Hepatocyte (in vitro differentiated cells): ENCODE measurements around the gene TRAPPC6A.

Experiments used
- EZH2 ChIP-seq: fragments of 200-600 bp; sonication (generic); IDR thresholded peaks from 2 replicates; pipeline ENCODE4 v1.6.1; 2016; ENCODE audit warnings: antibody characterized with exemption, mild to moderate bottlenecking, borderline replicate concordance
- TF ChIP-seq, protein P1 (sequence below): fragments of 200-600 bp; sonication (generic); IDR thresholded peaks from 2 replicates; pipeline ENCODE4 v1.5.1; 2016; ENCODE audit warnings: antibody characterized with exemption, mild to moderate bottlenecking; ENCODE audit not compliant: poor library complexity

DNA sequence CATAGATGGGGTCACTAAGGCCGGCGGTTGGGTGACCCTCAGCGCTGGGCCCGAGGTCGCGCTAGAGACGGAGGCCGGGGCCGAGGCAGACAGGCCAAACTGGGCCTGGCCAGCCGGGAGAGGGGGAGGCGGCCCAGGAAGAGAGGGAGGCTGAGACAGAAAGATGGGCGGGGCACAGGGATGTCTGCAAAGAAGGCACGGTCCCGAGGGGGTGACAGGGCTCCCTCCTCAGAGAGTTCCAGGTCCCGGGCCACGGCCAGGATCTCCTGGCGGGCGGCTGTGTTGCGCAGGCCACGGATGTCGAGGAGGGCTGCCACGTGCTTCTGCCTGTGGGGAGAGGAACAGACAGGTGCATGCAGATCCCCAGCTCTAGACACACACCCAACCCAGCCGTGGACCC lies 35.0 kb upstream of the TRAPPC6A start:
- TF ChIP-seq, protein P1, sequence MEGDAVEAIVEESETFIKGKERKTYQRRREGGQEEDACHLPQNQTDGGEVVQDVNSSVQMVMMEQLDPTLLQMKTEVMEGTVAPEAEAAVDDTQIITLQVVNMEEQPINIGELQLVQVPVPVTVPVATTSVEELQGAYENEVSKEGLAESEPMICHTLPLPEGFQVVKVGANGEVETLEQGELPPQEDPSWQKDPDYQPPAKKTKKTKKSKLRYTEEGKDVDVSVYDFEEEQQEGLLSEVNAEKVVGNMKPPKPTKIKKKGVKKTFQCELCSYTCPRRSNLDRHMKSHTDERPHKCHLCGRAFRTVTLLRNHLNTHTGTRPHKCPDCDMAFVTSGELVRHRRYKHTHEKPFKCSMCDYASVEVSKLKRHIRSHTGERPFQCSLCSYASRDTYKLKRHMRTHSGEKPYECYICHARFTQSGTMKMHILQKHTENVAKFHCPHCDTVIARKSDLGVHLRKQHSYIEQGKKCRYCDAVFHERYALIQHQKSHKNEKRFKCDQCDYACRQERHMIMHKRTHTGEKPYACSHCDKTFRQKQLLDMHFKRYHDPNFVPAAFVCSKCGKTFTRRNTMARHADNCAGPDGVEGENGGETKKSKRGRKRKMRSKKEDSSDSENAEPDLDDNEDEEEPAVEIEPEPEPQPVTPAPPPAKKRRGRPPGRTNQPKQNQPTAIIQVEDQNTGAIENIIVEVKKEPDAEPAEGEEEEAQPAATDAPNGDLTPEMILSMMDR, result no peak
- no peak for TF ChIP-seq EZH2
